GM21515 (cell line): Measurements from ENCODE around the gene MGP.

Experiments used
- ATAC-seq: cut with Tn5 transposase; IDR thresholded peaks from one replicate; pipeline ENCODE4 v1.9.1; 2021; ENCODE audit not compliant: unreplicated experiment

Gene MGP

GRCh38 chr12:14885718-14886221 lies at the start of gene MGP:
Gene MGP, minus strand, starts transcription at chr12:14885854. Its CDS starts 63 bp downstream, at chr12:14885791.
- no peak for ATAC-seq

- ATAC-seq = no peak
Measured at GRCh38 chr12:14935031-14935430, 49.4 kb upstream of the MGP start.

- no peak for ATAC-seq
Measured at GRCh38 chr12:14934511-14934910, 48.9 kb upstream of the MGP start.

GRCh38 chr12:14931791-14932560 lies 46.3 kb upstream of the MGP start:
- no peak for ATAC-seq

GRCh38 chr12:14931359-14931758 lies 45.7 kb upstream of the MGP start:
- ATAC-seq = no peak

- ATAC-seq = no peak
Measured at GRCh38 chr12:14930299-14930698, 44.6 kb upstream of the MGP start.

- ATAC-seq = no peak
Measured at GRCh38 chr12:14928931-14929330, 43.3 kb upstream of the MGP start.

GRCh38 chr12:14927267-14927666 lies 41.6 kb upstream of the MGP start:
- no peak for ATAC-seq

- no peak for ATAC-seq
Measured at GRCh38 chr12:14924541-14924940, 38.9 kb upstream of the MGP start.

- ATAC-seq = no peak
Measured at GRCh38 chr12:14923944-14924343, 38.3 kb upstream of the MGP start.

- no peak for ATAC-seq
Measured at GRCh38 chr12:14921218-14921617, 35.6 kb upstream of the MGP start.

GRCh38 chr12:14920475-14921126 lies 34.9 kb upstream of the MGP start:
- ATAC-seq = no peak

- no peak for ATAC-seq
Measured at GRCh38 chr12:14919455-14919854, 33.8 kb upstream of the MGP start.

- ATAC-seq = no peak
Measured at GRCh38 chr12:14915736-14916135, 30.1 kb upstream of the MGP start.

- no peak for ATAC-seq
Measured at GRCh38 chr12:14913381-14913781, 27.7 kb upstream of the MGP start.

GRCh38 chr12:14911131-14911530 lies 25.5 kb upstream of the MGP start:
- no peak for ATAC-seq

GRCh38 chr12:14910090-14910915 lies 24.6 kb upstream of the MGP start:
- no peak for ATAC-seq

GRCh38 chr12:14907953-14908352 lies 22.3 kb upstream of the MGP start:
- ATAC-seq = no peak

- ATAC-seq = no peak
Measured at GRCh38 chr12:14906114-14906513, 20.5 kb upstream of the MGP start.

- no peak for ATAC-seq
Measured at GRCh38 chr12:14905269-14906004, 19.8 kb upstream of the MGP start.

GRCh38 chr12:14904854-14905253 lies 19.2 kb upstream of the MGP start:
- no peak for ATAC-seq
